Tibial nerve (tissue), 4 donors: ENCODE measurements around the gene MATK.

ENCODE experiments used
- EP300 ChIP-seq, 2 donors: sonication (generic); formaldehyde crosslinking; IDR thresholded peaks; one replicate each; pipeline ENCODE4 v1.6.1; 2017; ENCODE audit warnings: antibody characterized with exemption in 2 of 2, mild to moderate bottlenecking in 1 of 2
- POLR2A ChIP-seq, 2 donors: fragments of 450-650 bp; IDR thresholded peaks; one replicate each; pipeline ENCODE4 v1.6.1; 2017; ENCODE audit warnings: antibody characterized with exemption in 2 of 2, mild to moderate bottlenecking in 2 of 2, moderate library complexity in 2 of 2
- TF ChIP-seq, protein P1 (sequence below), 5 experiments: fragments of 200-600 bp in 3 of 5; fragments of 450-650 bp in 2 of 5; sonication (generic) in 3 of 5; IDR thresholded peaks; one replicate each; pipeline ENCODE4 v1.5.1; 2016 to 2019; ENCODE audit warnings: antibody characterized with exemption in 5 of 5, mild to moderate bottlenecking in 3 of 5, moderate library complexity in 2 of 5

GRCh38 chr19:3762501-3763459, 23.4 kb downstream of the MATK start, which contains the start of gene MRPL54:
- TF ChIP-seq, protein P1, sequence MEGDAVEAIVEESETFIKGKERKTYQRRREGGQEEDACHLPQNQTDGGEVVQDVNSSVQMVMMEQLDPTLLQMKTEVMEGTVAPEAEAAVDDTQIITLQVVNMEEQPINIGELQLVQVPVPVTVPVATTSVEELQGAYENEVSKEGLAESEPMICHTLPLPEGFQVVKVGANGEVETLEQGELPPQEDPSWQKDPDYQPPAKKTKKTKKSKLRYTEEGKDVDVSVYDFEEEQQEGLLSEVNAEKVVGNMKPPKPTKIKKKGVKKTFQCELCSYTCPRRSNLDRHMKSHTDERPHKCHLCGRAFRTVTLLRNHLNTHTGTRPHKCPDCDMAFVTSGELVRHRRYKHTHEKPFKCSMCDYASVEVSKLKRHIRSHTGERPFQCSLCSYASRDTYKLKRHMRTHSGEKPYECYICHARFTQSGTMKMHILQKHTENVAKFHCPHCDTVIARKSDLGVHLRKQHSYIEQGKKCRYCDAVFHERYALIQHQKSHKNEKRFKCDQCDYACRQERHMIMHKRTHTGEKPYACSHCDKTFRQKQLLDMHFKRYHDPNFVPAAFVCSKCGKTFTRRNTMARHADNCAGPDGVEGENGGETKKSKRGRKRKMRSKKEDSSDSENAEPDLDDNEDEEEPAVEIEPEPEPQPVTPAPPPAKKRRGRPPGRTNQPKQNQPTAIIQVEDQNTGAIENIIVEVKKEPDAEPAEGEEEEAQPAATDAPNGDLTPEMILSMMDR (IDR thresholded peaks at IDR 0.05): peak in 2 of 5 experiments; percentile 16 to 57
- TF ChIP-seq POLR2A (IDR thresholded peaks at IDR 0.05) (peak; percentile 8 to 84), EP300 (IDR thresholded peaks at IDR 0.05) (peak; percentile 78 to 97)
